GM19099 (cell line): ENCODE data around the gene CD28.

Experiments
- POLR2A ChIP-seq: IDR thresholded peaks from 3 replicates; pipeline ENCODE4 v1.6.1; 2011; ENCODE audit warnings: low read depth; ENCODE audit not compliant: insufficient read length; ENCODE audit errors: extremely low read depth

The CD28 gene

DNA sequence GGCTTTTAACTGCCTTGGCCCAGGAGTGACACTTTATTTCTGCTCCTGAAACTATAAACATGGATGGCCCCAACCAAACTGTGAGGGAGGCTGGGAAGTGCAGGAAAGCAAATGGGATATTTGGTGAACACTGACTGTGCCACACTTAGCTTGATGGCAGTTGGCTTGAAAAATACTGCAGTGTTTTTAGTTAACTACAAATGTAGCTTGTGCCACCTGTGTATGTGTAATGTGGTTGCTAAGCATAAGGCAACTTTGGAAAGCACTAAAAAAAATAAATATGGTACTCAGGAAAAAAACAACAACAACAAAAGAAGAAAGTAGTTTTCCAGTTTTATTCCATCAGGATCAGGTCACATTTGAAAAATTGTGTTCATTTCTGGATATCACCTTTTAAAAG lies 73.8 kb downstream of the CD28 start:
- TF ChIP-seq POLR2A = no peak

GRCh38 chr2:203781151-203781550 lies 74.7 kb downstream of the CD28 start:
- no peak for TF ChIP-seq POLR2A

- TF ChIP-seq POLR2A = no peak
Observed at GRCh38 chr2:203782262-203782976, 76.0 kb downstream of the CD28 start.

DNA sequence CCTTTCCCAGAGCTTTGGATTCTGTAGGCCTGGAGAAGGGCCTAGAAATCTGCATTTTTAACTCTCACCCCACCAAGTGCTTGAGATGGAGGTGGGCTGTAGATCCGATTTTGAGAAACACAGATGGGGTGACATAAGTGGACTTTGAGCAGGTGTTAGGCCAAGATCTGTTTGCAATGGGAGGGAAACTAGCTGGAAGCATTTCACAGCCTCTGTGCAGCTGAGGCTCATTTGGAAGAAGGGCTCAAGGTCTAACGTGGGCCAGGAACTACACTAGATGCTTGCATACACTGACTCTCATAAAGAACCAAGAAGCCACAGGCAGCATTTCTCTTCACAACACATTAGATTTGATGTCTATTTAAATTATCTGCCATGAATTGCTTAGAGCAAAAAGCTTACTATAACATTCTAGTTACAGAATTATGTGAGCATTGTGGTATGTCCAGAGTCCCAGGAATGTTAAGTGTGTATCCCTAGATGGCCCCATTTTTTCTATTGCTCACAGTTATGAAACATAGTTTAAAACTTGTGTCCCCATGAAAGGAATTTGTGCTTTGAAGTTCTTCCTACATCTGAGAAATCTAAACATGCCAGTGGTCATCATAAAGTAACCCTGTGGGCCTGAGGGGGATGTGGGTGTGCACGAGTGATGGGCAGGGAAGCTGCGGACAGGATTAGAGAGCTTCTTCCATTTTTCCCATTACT lies 77.2 kb downstream of the CD28 start:
- TF ChIP-seq POLR2A = no peak

GRCh38 chr2:203786549-203787351 lies 80.3 kb downstream of the CD28 start:
- no peak for TF ChIP-seq POLR2A

- no peak for TF ChIP-seq POLR2A
Observed at GRCh38 chr2:203787979-203788378, 81.5 kb downstream of the CD28 start.
